ENCODE results near the gene MACROD2.

DNA sequence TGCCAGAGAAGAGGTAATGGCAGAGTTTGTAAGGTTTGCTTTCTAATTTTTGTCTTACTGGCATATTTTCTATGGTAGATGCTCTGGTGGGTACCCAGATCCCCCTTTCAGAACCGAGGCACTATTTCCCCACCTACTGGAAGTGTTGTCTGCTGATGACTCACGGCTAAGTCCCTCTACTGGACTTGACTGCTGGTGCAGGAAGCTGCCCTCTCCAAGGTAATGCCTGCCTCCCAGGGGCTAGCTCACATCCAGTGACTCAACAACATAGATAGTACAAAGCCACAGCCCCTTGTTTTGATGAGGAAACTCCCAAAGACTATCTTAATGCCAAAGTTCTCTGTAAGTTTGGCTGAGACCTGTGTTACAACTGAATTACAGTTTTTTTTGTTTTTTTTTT, 627.5 kb downstream of the MACROD2 start:
- TF ChIP-seq CTCF (IDR thresholded peaks at IDR 0.05; ENCODE audit: insufficient read depth, low read length, poor library complexity, severe bottlenecking) (no peak), EZH2phosphoT487 (conservative IDR thresholded peaks at IDR 0.05; ENCODE audit: low read length) (no peak)
